Measurements from ENCODE around the gene THSD7A.

GRCh38 chr7:11430112-11430511 is 401.9 kb downstream of the THSD7A start:
- TF ChIP-seq CTCF (IDR thresholded peaks at IDR 0.05) (no peak), SP1 (CRISPR knock-in tag; conservative IDR thresholded peaks at IDR 0.05) (no peak), KAT7 (CRISPR knock-in tag; IDR thresholded peaks at IDR 0.05; ENCODE audit: borderline replicate concordance) (no peak)
